Loucy (cell line): ENCODE data around the gene RHOF.

Source experiments
- H2AFZ ChIP-seq: fragments of 200-600 bp; sonication (generic); 2 replicates; pipeline ENCODE4 v1.6.0; 2016; ENCODE audit warnings: antibody characterized with exemption, mild to moderate bottlenecking, low read length, moderate library complexity
- H3F3A ChIP-seq: fragments of 200-600 bp; 2 replicates; pipeline ENCODE4 v1.6.0; 2016; ENCODE audit warnings: antibody characterized with exemption, low read depth, mild to moderate bottlenecking
- H3K27me3 ChIP-seq: fragments of 200-600 bp; sonication (generic); 2 replicates; pipeline ENCODE4 v1.6.1; 2014; ENCODE audit warnings: low read length, mild to moderate bottlenecking; ENCODE audit not compliant: insufficient read depth, poor library complexity, severe bottlenecking
- H3K36me3 ChIP-seq: fragments of 200-600 bp; sonication (generic); 2 replicates; pipeline ENCODE4 v1.6.1; 2016; ENCODE audit warnings: low read length; ENCODE audit not compliant: insufficient read depth
- H3K4me1 ChIP-seq: fragments of 200-600 bp; sonication (generic); 2 replicates; pipeline ENCODE4 v1.5.1; 2014; ENCODE audit warnings: low read length, mild to moderate bottlenecking; ENCODE audit not compliant: insufficient read depth, poor library complexity, severe bottlenecking
- H3K4me2 ChIP-seq: fragments of 200-600 bp; sonication (generic); 2 replicates; pipeline ENCODE4 v1.6.0; 2014; ENCODE audit warnings: antibody characterized with exemption, low read length, low read depth, mild to moderate bottlenecking; ENCODE audit not compliant: poor library complexity, severe bottlenecking
- H3K4me3 ChIP-seq: fragments of 200-600 bp; sonication (generic); 2 replicates; pipeline ENCODE4 v1.5.1; 2014; ENCODE audit warnings: low read length, mild to moderate bottlenecking, mixed read lengths; ENCODE audit not compliant: poor library complexity, severe bottlenecking
- H3K79me2 ChIP-seq: fragments of 200-600 bp; sonication (generic); 2 replicates; pipeline ENCODE4 v1.6.1; 2014; ENCODE audit warnings: low read length; ENCODE audit not compliant: insufficient read depth
- H3K9ac ChIP-seq: fragments of 200-600 bp; sonication (generic); 2 replicates; pipeline ENCODE4 v1.6.0; 2014; ENCODE audit warnings: mild to moderate bottlenecking, low read depth, low read length, moderate library complexity; ENCODE audit not compliant: poor library complexity, severe bottlenecking
- H3K9me2 ChIP-seq: fragments of 200-600 bp; sonication (generic); replicated peaks from 2 replicates; pipeline ENCODE4 v1.6.1; 2016; ENCODE audit warnings: low read depth, low read length, mixed read lengths
- H3K9me3 ChIP-seq: fragments of 200-600 bp; sonication (generic); 2 replicates; pipeline ENCODE4 v1.6.1; 2014; ENCODE audit warnings: mild to moderate bottlenecking, antibody characterized with exemption, low read length, low read depth; ENCODE audit not compliant: insufficient read depth
- H4K20me1 ChIP-seq: fragments of 200-600 bp; sonication (generic); 2 replicates; pipeline ENCODE4 v1.6.0; 2014; ENCODE audit warnings: antibody characterized with exemption, low read length, mild to moderate bottlenecking; ENCODE audit not compliant: insufficient read depth, poor library complexity, severe bottlenecking
- EZH2phosphoT487 ChIP-seq: fragments of 200-600 bp; IDR thresholded peaks from 2 replicates; pipeline ENCODE4 v1.6.1; 2018; ENCODE audit warnings: antibody characterized with exemption, mild to moderate bottlenecking, moderate library complexity, borderline replicate concordance
- TF ChIP-seq, protein P1 (sequence below): fragments of 200-600 bp; sonication (generic); conservative IDR thresholded peaks from 2 replicates; pipeline ENCODE4 v1.5.1; 2014; ENCODE audit warnings: mild to moderate bottlenecking, antibody characterized with exemption, low read length

RHOF gene

GRCh38 chr12:121766290-121767039 lies 27.0 kb downstream of the RHOF start:
- Histone ChIP-seq H3K4me3 (no peak overlapping the region), H3K4me1 (peaks cover 4% of the 10 kb centered on the region), H3K9me2 (no peaks in the 10 kb centered on the region), H3K9me3 (no peaks in the 10 kb centered on the region), H3K27me3 (no peaks in the 10 kb centered on the region), H4K20me1 (no peaks in the 10 kb centered on the region), H2AFZ (no peak overlapping the region), H3F3A (no peaks in the 10 kb centered on the region), H3K9ac (no peak overlapping the region), H3K79me2 (no peaks in the 10 kb centered on the region), H3K4me2 (no peak overlapping the region), H3K36me3 (no peaks in the 10 kb centered on the region)
- TF ChIP-seq, protein P1, sequence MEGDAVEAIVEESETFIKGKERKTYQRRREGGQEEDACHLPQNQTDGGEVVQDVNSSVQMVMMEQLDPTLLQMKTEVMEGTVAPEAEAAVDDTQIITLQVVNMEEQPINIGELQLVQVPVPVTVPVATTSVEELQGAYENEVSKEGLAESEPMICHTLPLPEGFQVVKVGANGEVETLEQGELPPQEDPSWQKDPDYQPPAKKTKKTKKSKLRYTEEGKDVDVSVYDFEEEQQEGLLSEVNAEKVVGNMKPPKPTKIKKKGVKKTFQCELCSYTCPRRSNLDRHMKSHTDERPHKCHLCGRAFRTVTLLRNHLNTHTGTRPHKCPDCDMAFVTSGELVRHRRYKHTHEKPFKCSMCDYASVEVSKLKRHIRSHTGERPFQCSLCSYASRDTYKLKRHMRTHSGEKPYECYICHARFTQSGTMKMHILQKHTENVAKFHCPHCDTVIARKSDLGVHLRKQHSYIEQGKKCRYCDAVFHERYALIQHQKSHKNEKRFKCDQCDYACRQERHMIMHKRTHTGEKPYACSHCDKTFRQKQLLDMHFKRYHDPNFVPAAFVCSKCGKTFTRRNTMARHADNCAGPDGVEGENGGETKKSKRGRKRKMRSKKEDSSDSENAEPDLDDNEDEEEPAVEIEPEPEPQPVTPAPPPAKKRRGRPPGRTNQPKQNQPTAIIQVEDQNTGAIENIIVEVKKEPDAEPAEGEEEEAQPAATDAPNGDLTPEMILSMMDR, result no peak
- no peak for TF ChIP-seq EZH2phosphoT487

GRCh38 chr12:121765573-121765972 lies 27.9 kb downstream of the RHOF start:
- no peaks in the 10 kb centered on the region for H3K9me3 ChIP-seq
- no peak overlapping the region for H3K4me3 ChIP-seq
- no peaks in the 10 kb centered on the region for H3K36me3 ChIP-seq
- no peak overlapping the region for H3K9ac ChIP-seq
- no peaks in the 10 kb centered on the region for H3F3A ChIP-seq
- TF ChIP-seq, protein P1, result no peak
- no peak for TF ChIP-seq EZH2phosphoT487
- H3K9me2 ChIP-seq, result no peaks in the 10 kb centered on the region
- H2AFZ ChIP-seq, result no peak overlapping the region
- H3K4me2 ChIP-seq, result no peak overlapping the region
- peaks cover 4% of the 10 kb centered on the region for H3K4me1 ChIP-seq
- no peaks in the 10 kb centered on the region for H3K79me2 ChIP-seq
- no peaks in the 10 kb centered on the region for H4K20me1 ChIP-seq
- no peaks in the 10 kb centered on the region for H3K27me3 ChIP-seq

GRCh38 chr12:121764808-121765207 lies 28.7 kb downstream of the RHOF start:
- no peak overlapping the region for H3K4me2 ChIP-seq
- no peaks in the 10 kb centered on the region for H3K9me3 ChIP-seq
- TF ChIP-seq, protein P1, result no peak
- no peak for TF ChIP-seq EZH2phosphoT487
- H3K9ac ChIP-seq, result no peak overlapping the region
- H3K79me2 ChIP-seq, result no peaks in the 10 kb centered on the region
- no peaks in the 10 kb centered on the region for H3K36me3 ChIP-seq
- no peaks in the 10 kb centered on the region for H3K9me2 ChIP-seq
- H3K27me3 ChIP-seq, result no peaks in the 10 kb centered on the region
- no peaks in the 10 kb centered on the region for H4K20me1 ChIP-seq
- no peak overlapping the region for H2AFZ ChIP-seq
- H3K4me1 ChIP-seq, result peaks cover 4% of the 10 kb centered on the region
- no peak overlapping the region for H3K4me3 ChIP-seq
- no peaks in the 10 kb centered on the region for H3F3A ChIP-seq
